MCF 10A (cell line): ENCODE data around the gene ESPNL. TPM values are rescaled to one million over a fixed set of nuclear protein-coding genes. Genes with fewer than 3 reads are reported as not detected.

Experiments used
- BruUV-seq: library from RNA; stranded (reverse); fragments of 400-500 nt; replicated peaks from 2 replicates; lab custom pipeline; 2021; lab: Mats Ljungman, UMichigan
- CTCF ChIA-PET: fragments of 300-600 bp; sonication (Branson Sonifier 250); formaldehyde crosslinking; extraction: SDS; loops from one replicate; lab custom pipeline; 2021; ENCODE audit warnings: antibody characterized with exemption, inconsistent platforms; lab: Yijun Ruan, JAX
- POLR2A ChIA-PET: fragments of 300-600, 350-650 bp; sonication (Branson Sonifier 250); formaldehyde crosslinking; extraction: SDS; loops from one replicate; lab custom pipeline; 2020; ENCODE audit warnings: antibody characterized with exemption, inconsistent platforms; lab: Yijun Ruan, JAX
- DNase-seq: peaks from one replicate; pipeline ENCODE4 v3.0.0-alpha.2; 2018; ENCODE audit not compliant: unreplicated experiment
- H3K27ac Mint-ChIP-seq: one replicate; pipeline ENCODE4 v1.8.0; 2022; ENCODE audit warnings: mild to moderate bottlenecking, low read depth, mixed read lengths; ENCODE audit not compliant: unreplicated experiment
- H3K27me3 Mint-ChIP-seq: one replicate; pipeline ENCODE4 v1.8.0; 2022; ENCODE audit warnings: mixed read lengths; ENCODE audit not compliant: insufficient read depth, unreplicated experiment
- H3K36me3 Mint-ChIP-seq: one replicate; pipeline ENCODE4 v1.8.0; 2022; ENCODE audit warnings: mild to moderate bottlenecking, moderate library complexity, mixed read lengths; ENCODE audit not compliant: insufficient read depth, unreplicated experiment
- H3K4me1 Mint-ChIP-seq: one replicate; pipeline ENCODE4 v1.8.0; 2022; ENCODE audit warnings: mixed read lengths; ENCODE audit not compliant: insufficient read depth, unreplicated experiment
- H3K4me3 Mint-ChIP-seq: one replicate; pipeline ENCODE4 v1.8.0; 2022; ENCODE audit warnings: mild to moderate bottlenecking, moderate library complexity, mixed read lengths; ENCODE audit not compliant: unreplicated experiment
- H3K9me3 Mint-ChIP-seq: one replicate; pipeline ENCODE4 v1.8.0; 2022; ENCODE audit warnings: mixed read lengths; ENCODE audit not compliant: unreplicated experiment
- CTCF ChIP-seq: fragments of 200-600 bp; IDR thresholded peaks from one replicate; pipeline ENCODE4 v1.8.0; 2022; ENCODE audit warnings: antibody characterized with exemption, mild to moderate bottlenecking; ENCODE audit not compliant: unreplicated experiment
- intact Hi-C: fragments of 100-400 bp; cut with micrococcal nuclease; formaldehyde crosslinking; loops from 2 replicates; pipeline ENCODE4 v1.14.1; 2022
- total RNA-seq: library from RNA; stranded (reverse); gene quantifications from 2 replicates; pipeline ENCODE4 v1.2.3, GENCODE V29; 2022

Gene ESPNL
- total RNA-seq, 1 experiment from 2014 or later = not detected

- no peak for DNase-seq
- Mint-ChIP-seq H3K4me3 (no peak overlapping the region), H3K36me3 (no peaks in the 10 kb centered on the region), H3K9me3 (no peaks in the 10 kb centered on the region), H3K27ac (no peak overlapping the region), H3K27me3 (no peaks in the 10 kb centered on the region), H3K4me1 (no peaks in the 10 kb centered on the region)
- intact Hi-C loops = no loop called here
- no TSS peak for BruUV-seq
- POLR2A ChIA-PET = no interaction called here
- CTCF ChIA-PET = no interaction called here
- no peak for TF ChIP-seq CTCF
These were observed 3.5 kb downstream of the ESPNL start for GRCh38 chr2:238103465-238104225.

GRCh38 chr2:238104226-238104690 lies 4.1 kb downstream of the ESPNL start:
- intact Hi-C loops = no loop called here
- ChIA-PET POLR2A (no interaction called here), CTCF (no interaction called here)
- Mint-ChIP-seq H3K4me3 (no peak overlapping the region), H3K27me3 (no peaks in the 10 kb centered on the region), H3K9me3 (no peaks in the 10 kb centered on the region), H3K36me3 (no peaks in the 10 kb centered on the region), H3K4me1 (no peaks in the 10 kb centered on the region), H3K27ac (no peak overlapping the region)
- TF ChIP-seq CTCF = no peak
- no peak for DNase-seq
- no TSS peak for BruUV-seq

- POLR2A ChIA-PET = no interaction called here
- Mint-ChIP-seq H3K4me3 (no peak overlapping the region), H3K9me3 (no peaks in the 10 kb centered on the region), H3K4me1 (no peaks in the 10 kb centered on the region), H3K27me3 (no peaks in the 10 kb centered on the region), H3K27ac (no peak overlapping the region), H3K36me3 (no peaks in the 10 kb centered on the region)
- CTCF ChIA-PET = no interaction called here
- no peak for DNase-seq
- no peak for TF ChIP-seq CTCF
- BruUV-seq = no TSS peak
- intact Hi-C loops = no loop called here
These were observed 4.7 kb downstream of the ESPNL start for GRCh38 chr2:238104691-238105371.

GRCh38 chr2:238105506-238106338 lies 5.6 kb downstream of the ESPNL start:
- no TSS peak for BruUV-seq
- H3K4me1 Mint-ChIP-seq = no peaks in the 10 kb centered on the region
- no peaks in the 10 kb centered on the region for H3K36me3 Mint-ChIP-seq
- TF ChIP-seq CTCF = no peak
- CTCF ChIA-PET = no interaction called here
- H3K4me3 Mint-ChIP-seq = no peak overlapping the region
- intact Hi-C loops = no loop called here
- H3K9me3 Mint-ChIP-seq = no peaks in the 10 kb centered on the region
- DNase-seq = no peak
- POLR2A ChIA-PET = no interaction called here
- H3K27ac Mint-ChIP-seq = no peak overlapping the region
- H3K27me3 Mint-ChIP-seq = no peaks in the 10 kb centered on the region
